ENCODE data around the gene MUC22.

- TF ChIP-seq CTCF (conservative IDR thresholded peaks at IDR 0.05 in 1 of 2, IDR thresholded peaks at IDR 0.05 in 1 of 2; ENCODE audit: low read depth in 1 of 2, low read length in 2 of 2) (no peak), EZH2 (IDR thresholded peaks at IDR 0.05; ENCODE audit: low read length, missing control alignments) (no peak)
These were observed 26.9 kb downstream of the MUC22 start for GRCh38 chr6:31037169-31037568.

All from fibroblast of lung (primary cell).